Measurements from ENCODE around the gene CELF4. TPM values are rescaled to one million over a fixed set of nuclear protein-coding genes. Genes with fewer than 3 reads are reported as not detected.

CELF4 gene
- total RNA-seq, 1 experiment from 2014 or later = 0.15 TPM

DNA sequence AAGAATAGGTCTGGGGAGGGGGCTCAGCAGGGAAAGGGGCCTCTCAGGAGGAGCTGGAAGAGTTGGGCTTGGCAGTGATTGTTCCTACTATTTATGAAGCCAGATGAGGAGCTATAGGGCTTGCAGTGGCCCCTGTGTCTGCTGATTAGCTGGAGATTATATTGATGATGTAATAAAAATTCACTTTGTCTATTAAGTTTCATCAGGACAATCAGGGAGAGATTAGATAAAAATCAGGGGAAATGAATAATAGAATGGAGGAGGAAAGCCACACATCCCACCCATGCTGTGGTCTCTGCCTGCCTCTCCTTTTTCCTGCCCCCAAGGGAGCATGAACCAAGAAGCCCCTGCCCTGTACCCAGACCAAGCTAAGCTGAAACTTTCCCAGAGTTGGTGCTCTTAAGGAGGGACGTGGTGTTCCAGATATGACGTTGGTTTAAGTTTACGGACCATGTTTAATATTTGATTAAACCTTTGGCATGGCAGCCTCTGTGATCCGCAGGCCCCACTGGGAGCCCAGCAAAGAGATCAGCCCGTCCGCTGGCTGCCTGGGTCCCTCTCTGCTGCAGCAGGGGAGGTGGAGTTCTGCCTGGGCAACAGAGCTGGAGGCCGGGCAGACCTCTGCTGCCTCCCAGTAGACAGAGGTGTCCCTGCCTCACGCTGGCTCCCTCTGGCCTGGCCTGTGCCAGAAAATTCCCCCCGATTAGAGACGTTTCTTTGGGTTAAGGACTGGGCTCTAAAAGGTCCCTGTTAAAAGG lies 15.3 kb downstream of the CELF4 start:
- no peak for DNase-seq (ENCODE audit: extremely low read depth, low read depth)

DNA sequence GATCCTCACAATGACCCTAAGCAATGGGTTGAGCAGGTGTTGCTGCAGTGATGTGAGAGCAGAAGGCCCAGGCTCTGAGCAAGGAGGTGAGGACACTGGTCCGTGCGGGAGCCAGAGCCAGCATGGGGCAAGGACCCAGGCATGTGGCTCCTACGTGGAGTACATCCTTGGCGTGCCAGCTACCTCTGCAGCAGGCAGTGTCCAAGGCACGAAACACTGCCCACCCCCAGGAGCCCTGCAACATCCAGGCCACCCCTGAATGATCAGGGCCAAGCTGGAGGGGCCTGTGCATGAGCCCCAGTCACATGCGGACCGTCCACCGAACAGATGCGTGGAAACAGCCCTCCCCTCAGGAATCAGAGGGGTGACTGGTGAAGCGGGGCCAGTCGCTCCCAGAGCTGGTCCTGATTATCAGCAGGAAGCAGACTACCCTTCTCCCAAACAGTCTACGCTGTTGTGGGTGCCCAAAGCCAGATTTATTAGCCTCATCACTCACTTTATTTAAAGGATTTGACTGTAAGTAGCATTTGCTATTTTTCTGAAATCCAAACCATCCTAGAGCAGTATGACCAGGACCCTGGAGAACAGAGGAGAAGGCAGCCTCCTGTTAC lies 16.8 kb downstream of the CELF4 start:
- DNase-seq (ENCODE audit: extremely low read depth, low read depth) = no peak

DNA sequence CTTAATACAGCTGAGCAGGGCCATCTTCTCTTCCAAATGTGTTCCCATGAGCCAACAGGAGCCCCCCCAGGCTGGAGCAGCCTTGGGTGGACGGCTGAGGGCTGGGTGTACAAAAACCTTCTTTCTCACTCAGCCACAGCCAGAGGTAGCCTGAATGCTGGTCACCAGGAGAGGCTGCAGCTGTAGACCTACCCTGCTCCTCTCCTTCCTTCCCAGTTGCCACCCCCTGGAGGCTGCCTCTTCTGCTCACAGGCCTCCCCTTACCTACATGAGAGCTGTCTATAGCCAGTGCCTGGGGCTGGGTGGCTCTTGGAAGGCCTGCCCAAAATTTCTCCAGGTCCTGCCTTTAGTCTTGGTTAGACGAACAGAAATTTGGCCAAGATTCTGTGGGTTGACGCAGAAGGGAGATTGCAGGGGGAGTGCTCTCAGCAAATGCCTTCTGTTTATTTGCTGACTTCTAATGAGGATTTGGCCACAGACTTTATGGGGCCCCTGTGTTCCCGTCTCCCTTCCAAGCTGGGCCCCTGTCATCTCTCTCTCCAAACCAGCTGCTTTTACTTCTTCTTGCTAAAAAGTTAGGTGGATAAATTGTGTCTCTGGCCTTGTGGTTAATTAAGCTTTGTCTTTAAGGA lies 18.3 kb downstream of the CELF4 start:
- no peak for DNase-seq (ENCODE audit: extremely low read depth, low read depth)

GRCh38 chr18:37546651-37547050 lies 18.9 kb downstream of the CELF4 start:
- no peak for DNase-seq (ENCODE audit: extremely low read depth, low read depth)

DNA sequence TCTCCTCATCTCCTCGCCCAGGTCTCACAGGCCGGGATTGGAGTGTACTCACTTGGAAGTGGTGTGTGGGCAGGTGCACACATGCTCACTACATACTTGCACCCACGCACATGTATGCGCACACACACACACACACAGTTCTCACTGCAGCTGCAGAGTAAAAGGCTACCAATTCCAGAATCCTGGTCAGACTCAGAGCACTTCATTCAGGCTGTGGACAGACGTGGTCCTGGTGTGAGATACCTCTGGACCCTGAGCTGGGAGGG lies 19.4 kb downstream of the CELF4 start:
- DNase-seq (ENCODE audit: extremely low read depth, low read depth) = no peak

GRCh38 chr18:37545461-37546271 lies 19.9 kb downstream of the CELF4 start:
- DNase-seq (ENCODE audit: extremely low read depth, low read depth) = no peak

DNA sequence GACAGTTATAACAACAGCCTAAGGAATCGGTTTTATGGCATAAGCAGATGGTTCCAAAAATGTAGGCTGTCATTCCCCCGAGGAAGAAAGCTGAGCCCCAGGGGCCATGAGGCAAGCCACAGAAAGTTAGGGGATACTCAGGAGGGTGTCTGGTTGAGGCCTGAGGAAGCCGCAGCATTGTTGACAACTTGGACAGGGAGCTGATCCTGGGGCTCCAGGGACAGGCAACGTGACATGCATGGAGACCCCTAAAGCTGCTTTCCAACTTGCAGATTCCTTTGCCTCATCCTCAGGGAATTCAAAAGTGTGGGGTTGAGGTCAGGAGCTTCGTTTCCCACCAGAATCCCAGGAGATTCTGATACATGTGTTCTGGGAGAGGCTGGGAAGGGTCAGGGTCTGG lies 20.9 kb downstream of the CELF4 start:
- no peak for DNase-seq (ENCODE audit: extremely low read depth, low read depth)

- no peak for DNase-seq (ENCODE audit: extremely low read depth, low read depth)
These were observed 21.4 kb downstream of the CELF4 start for GRCh38 chr18:37544217-37544616.

GRCh38 chr18:37543321-37543720 lies 22.3 kb downstream of the CELF4 start:
- no peak for DNase-seq (ENCODE audit: extremely low read depth, low read depth)

DNA sequence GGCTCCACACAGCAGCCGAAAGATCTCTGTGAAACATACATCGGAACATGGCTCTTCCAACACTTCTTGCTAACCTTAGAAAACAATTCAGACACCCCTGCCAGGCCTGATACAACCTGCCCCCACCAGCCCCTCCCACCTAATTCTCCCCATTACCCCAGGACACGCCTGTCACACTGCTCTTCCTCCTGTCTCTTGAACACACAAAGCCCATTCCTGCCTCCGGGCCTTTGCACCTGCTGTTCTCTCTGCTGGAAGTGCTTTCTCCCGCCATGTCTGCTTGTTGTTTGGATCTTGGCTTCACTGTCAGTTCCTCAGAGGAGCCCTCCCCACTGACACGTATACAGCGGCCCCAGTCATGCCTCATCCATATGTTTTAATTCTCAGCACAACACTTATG lies 24.1 kb downstream of the CELF4 start:
- DNase-seq (ENCODE audit: extremely low read depth, low read depth) = no peak

- DNase-seq (ENCODE audit: extremely low read depth, low read depth) = no peak
These were observed 25.0 kb downstream of the CELF4 start for GRCh38 chr18:37540424-37541138.

DNA sequence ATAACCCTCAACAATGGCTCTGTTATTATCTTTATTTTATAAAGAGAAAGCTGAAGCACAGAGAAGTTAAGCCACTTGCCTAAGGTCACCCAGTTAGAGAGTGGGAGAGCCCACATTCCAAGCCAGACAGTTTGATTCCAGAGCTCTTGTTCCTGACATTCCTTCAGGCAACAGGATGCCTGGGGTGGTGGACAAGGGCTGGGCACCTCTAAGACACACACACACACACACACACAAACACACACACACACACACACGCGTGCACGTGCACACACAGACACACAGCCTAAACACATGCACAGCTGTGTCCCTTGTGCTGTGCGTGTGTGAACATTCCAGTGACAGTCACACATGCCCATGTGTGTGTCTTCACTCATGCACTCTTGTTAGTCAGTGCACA lies 26.4 kb downstream of the CELF4 start:
- DNase-seq (ENCODE audit: extremely low read depth, low read depth) = no peak

GRCh38 chr18:37538526-37539205 lies 26.9 kb downstream of the CELF4 start:
- no peak for DNase-seq (ENCODE audit: extremely low read depth, low read depth)

- DNase-seq (ENCODE audit: extremely low read depth, low read depth) = peak; percentile 38
These were observed 27.6 kb downstream of the CELF4 start for GRCh38 chr18:37537868-37538525.

GRCh38 chr18:37536656-37537055 lies 28.9 kb downstream of the CELF4 start:
- no peak for DNase-seq (ENCODE audit: extremely low read depth, low read depth)

DNA sequence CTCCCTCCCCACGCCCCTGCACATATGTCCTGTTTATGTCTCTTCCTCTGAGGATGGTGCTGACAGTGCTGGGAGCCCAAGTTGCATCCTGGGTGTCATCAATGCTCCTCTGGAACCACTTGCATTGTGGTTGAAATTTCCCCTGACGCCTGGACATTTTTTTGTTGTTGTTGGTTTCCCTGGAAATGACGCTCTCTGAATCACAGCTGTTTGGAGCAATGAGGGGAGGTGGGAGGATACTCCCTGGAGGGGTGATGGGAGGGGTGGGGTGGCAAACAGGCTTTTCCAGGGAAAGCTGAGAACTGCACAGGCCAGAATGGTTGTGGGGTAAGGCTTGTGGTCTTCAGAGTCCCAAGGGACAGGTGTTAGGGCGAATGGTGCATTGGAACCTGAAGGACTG lies 29.6 kb downstream of the CELF4 start:
- no peak for DNase-seq (ENCODE audit: extremely low read depth, low read depth)

GRCh38 chr18:37534627-37535026 lies 31.0 kb downstream of the CELF4 start:
- DNase-seq (ENCODE audit: extremely low read depth, low read depth) = no peak

DNA sequence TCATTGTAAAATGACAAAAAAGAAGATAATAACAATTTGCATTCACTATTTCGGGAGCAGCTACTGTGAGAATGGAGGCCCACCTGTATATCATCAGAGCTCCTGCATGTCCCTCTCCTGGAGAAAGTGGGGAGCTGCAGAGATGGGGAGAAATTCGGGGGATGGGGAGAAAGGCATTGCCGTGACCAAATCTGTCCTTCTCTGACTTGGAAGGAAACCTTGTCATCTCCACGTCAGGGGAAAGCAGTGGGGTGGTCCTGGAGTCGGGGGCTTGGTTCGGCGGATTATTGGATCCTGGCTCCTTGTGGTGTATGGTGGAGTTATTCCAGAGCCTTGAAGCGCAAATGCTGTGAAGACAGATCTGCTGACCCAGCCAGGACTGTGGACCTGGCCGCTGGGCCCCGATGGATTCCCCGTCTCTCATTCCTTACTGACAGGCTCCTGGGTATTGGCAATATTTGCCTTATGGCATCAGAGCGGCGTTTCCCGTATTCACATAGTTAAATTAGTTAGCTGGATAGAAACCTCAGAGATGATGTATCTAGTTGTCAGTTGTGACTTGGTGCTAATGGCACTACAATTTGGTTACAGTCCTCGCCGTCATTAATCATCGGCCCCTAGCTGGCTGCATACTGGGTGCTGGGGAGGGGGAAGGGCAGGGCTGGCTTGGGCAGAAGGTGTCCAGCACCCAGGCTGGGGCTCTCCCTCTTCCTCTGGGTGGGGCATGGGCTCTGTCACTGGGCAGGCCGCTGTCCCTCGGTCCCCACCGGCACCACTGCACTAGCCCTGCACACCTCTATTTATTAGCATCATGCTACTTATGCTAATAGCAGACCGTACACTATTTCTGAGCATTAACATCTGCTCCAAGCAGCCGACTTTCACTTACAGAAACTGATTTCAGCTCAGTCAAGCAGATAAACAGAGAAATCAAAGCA lies 31.7 kb downstream of the CELF4 start:
- DNase-seq (ENCODE audit: extremely low read depth, low read depth) = no peak

DNA sequence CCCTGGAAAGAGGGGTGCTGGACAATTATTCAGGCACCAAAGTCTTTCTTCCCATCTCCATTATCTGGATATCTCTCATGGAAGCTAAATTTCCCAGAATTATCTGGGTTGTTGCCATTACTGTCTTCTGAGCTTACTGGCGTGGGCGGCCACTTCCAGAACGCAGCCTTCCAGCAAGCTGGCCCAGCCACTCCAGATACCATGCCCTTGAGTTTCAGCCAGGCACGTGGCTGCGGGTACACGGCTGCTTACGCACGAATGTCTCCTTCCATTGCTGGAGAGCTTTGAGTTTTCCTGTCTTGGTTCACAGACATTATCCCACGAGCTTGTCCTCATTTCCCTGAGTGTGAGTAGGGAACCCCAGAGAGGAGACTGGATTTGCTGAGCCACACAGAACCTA lies 32.7 kb downstream of the CELF4 start:
- no peak for DNase-seq (ENCODE audit: extremely low read depth, low read depth)
